NCI-H128 (cell line): ENCODE measurements around the gene BRPF3.

ENCODE experiments used
- DNase-seq: peaks from one replicate; lab custom pipeline; 2025; ENCODE audit not compliant: unreplicated experiment; lab: John Stamatoyannopoulos, UW

The BRPF3 gene

DNA sequence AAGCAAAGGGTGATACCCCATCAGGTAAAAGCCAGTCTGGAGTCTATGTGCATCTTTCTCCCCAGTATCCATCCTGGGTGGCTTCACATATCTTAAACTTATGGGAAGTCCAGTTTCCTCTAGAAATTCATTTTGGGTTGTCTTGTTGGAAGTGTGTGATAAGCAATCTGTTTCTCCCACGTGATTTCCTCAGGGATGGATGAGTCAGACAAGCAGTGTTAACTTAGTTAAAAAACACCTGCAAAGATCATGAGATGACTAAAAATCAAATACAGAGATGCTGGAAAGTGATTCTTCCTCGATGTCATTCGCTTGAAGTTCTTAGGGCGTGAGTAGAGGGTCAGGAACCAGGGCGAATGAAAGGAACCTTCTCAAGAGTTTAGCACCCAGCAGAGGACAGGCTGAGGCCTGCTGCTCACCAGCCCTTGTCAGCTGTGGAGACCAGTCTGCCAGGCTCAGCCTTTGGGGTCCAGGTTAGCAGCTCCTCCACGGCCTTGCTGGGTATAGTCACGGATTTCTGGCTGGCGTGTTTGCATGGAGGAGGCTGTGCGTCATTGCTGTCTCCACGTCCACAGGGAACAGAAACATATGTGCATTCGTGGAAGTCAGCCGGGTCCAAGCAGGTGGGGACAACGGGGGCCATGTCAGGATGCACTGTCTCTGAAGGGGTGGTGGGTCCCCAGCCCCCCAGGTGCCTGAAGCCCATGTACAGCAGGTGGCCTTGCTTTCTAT lies 70.5 kb downstream of the BRPF3 start:
- DNase-seq = no peak

DNA sequence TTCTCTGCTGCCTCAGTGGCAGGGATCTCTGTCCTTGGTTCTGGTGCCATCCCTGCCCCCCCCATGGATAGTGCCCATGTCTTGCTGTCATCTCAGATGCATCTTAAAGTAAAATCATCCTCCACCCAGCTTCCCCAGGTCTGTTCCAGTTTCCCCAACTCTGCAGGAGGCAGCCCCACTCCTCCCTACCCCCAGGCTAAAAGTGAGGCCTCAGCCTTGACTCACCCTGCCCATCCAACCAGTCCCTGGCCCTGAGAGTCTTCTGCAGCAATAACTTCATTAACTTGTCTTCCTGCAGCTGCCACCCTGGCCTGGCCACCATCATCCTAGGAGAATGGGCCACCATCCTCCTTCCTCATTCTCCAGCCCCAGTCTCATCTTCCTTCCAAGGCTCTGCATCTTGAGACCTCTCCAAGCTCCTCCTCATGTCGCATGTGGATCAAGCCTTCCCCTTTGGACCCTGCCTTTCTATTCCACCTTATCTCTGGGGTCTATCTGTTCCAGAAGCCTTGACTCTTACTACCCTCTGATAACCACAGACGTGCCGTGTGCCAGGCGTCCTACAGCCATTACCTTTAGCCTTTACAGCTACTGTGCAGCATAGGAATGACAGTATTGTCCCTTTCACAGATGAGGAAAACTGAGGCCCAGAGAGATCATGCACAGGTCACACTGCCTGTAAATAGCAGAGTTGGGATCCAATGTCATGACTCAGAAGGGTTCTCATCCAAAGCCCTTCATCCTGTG lies 71.4 kb downstream of the BRPF3 start:
- no peak for DNase-seq

DNA sequence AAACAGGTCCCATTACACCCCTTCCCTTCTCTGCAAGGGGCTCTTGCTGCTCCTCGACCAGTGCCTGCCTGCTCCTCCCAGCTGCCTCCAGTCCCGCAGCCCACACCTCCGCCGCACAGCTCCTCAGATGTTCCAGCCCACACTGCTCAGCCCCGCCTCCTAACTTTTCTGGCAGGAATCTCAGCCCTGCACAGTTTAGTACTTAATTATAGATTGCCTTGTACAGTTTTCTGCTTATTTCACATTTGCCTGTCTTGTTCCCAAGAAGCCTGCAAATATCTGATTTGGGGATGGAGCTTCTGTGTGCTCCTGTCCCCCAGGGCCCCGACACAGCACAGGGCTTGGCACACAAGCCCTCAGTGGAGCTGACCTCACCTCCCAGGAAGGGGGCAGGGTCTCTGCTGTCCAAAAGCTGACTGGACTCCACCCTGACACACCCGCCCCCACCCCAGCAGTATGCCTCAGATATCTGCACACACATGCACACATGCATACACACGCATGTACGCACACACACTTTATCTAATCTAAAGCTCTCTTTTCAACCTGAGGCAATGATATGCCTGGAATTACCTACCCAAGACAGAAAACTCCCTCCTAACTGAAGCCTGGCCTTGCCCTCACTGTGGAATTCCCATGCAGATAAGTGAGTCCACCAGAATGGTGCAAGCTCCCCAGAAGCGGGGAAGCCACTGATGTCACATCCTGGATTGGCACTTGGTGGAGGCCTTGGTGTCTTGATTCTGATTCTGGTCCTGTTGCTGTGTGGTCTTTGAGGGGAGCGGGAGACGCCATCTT lies 72.1 kb downstream of the BRPF3 start:
- DNase-seq = no peak

DNA sequence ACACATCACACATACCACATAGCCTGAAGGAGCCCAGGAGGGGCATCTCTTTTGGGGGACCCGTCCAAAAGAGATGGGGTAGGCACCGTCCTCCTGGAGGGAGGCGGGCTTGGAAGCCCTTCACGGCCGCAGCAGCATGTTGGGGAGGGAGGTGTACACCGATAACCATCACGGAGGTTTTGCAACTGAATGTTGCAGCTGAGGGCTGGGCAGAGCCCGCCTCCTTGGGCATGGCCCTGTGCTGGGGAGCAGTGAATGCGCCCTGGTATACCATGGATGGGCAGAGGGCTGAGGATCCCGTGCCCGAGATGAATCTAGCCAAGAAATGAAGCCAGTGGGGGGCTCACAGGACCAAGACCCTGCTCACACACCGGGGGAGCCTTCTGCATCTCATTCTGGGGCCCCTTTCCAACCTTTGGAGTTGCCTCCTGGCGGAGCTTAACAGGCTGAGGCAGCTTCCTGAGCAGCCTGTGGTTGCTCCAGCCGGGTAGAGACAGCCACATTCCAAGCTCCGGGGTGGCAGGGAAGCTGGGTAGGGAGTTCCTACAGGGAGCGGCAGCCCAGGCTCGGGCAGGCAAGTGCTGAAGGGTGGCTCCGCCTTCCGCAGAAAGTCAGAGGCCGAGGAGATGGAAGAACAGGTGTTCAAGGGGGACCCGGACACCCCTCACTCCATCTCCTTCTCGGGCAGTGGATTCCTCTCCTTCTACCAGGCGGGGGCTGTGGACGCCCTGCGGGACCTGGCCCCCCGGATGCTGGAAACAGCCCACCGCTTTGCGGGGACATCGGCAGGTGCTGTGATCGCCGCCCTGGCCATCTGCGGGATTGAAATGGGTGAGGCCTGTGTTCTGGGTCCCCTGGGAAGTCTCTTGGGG lies 73.5 kb downstream of the BRPF3 start, which contains the start of gene PNPLA1:
TSS of gene PNPLA1 (plus strand) at position 227 of the 872 bp plus-strand sequence. CDS start at position 627, 400 bp downstream.
- no peak for DNase-seq

DNA sequence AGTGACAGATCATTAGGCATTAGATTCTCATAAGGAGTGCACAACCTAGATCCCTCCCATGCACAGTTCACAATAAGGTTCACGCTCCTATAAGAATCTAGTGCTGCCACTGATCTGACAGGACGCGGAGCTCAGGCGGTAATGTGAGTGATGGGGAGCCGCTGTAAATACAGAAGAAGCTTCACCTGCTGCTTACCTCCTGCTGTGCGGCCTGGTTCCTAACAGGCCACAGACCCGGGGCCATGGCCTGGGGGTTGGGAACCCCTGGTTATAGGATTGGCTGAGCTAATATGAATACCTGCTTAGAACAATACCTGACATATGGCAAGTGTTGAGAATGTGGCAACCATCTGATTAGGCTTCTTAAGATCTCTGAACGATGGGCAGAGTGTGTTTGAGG lies 75.7 kb downstream of the BRPF3 start:
- DNase-seq = no peak

DNA sequence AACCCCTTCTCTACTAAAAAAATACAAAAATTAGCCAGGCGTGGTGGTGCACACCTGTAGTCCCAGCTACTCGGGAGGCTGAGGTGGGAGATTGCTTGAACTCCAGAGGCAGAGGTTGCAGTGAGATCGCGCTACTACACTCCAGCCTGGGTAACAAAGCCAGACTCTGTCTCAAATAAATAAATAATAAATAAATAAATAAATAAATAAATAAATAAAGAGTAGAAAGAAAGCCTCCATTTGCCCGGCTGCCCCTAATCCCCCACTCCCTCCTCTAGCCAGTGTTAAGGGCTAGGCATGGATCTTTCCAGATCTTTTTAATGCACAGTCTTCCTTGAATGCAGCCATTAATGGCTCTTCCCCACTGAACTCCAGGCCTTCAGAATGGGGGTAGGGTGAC lies 76.5 kb downstream of the BRPF3 start:
- DNase-seq = no peak

DNA sequence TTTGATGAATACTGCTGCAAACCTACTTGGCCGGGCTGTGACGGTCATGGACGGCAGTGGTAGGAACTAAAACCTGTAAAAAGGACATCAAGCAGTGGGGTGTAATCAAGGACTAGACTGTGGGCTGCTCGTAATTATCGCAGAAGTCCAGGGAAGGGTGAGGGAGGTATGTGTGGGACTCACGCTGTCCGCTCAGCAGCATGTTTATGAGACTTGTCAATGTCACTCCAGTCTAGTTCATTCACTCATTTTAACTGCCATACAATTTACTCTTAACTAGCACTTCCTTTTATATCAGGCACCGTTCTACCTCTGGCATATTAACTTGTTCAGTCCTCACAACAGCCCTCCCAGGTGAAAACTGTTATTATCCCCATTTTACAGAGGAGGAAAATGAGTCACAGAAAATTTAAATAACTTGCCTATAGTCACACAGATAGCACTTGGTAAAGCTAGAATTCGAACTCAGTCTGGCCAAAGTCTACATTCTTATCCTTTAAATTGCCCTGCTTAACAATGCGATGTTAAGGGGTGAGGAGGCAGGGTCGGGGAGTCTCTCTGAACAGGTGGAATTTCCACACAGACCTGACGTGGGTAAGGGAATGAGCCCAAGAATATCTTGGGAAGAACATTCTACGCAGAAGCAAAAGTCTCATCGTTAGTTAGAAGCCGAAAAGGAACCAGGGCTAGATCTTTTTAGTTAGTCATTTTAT lies 77.4 kb downstream of the BRPF3 start:
- DNase-seq = no peak

DNA sequence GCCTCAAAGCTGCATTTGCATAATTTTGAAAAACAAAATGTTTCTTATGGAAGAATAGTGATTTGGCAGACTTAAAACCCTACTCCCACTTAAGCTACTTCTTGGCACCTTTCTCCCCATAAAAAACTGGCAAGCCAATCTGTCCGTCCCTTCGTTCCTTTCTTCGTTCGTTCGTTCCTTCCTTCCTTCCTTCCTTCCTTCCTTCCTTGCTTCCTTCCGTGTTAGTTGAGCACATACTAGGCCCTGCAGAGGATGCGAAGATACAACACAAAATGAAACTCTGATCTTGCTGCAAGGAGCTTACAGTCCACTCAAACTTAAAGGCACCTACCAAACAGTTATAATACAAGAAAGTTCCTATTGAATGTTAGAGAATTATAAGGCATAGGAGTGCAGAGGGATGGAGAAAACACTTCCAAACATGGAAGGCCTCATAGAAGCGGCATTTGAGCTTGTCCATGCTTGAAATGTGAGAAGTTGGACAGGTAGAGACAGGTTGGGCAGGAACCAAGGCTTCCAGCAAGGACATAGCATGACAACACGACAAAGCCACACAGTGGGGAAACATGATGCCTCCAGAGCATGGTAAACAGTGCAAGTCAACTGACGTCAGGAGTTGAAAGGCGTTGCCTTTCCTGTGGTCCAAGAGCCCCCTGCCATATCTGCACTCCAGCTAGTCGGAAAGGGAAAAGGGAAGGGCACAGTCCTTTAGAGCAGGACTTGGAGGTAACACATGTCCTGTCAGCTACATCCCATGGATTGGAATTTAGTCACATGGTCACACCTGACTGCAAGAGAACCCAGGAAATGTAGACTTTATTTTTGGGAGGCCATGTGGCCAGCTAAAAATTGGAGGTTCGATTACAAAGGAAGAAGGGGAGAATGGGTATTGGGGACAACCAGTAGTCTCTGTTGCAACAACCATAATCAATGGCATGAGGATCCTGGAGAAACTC lies 80.3 kb downstream of the BRPF3 start:
- DNase-seq = no peak

DNA sequence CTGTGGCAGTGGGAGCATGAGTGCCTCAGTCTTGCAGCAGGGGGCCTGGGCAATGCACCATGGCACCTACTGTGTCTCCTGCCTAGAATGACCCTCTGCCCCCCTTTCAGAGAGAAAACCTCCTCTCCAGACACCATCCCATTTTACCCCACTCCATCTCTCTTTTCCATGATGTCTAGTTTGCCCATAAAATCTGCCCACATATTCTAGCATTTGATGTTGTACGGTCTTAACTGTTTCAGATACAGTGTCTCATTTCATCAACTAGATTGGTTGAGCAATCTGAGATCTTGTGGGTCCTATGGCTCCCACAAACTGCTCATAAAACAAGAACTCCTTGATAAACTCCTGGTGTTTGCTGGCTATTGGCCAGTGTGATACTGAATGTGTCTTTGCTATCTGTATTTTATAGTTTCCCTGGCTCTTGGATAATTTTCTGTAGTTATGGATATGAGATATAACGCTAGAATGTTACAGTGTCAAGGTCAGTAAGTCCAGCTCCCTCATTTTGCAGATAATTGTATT lies 81.5 kb downstream of the BRPF3 start:
- DNase-seq = no peak

DNA sequence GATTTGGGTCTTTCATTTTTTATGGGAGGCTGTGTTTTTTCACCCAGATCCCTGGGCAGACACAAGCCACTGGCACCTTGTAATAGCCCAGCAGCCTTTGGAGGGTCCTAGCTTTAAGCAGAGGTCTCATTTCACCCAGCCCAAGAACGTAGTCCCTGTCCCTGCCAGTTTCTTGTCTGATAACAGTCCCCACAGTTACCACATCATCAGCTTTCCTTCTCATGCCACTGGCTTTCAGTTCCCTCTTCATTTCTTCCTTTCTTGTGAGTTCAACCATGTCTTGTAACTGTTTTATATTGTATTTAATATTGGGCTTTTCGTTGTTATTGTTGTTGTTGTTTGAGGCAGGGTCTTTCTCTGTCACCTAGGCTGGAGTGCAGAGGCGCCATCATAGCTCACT lies 83.9 kb downstream of the BRPF3 start:
- no peak for DNase-seq

DNA sequence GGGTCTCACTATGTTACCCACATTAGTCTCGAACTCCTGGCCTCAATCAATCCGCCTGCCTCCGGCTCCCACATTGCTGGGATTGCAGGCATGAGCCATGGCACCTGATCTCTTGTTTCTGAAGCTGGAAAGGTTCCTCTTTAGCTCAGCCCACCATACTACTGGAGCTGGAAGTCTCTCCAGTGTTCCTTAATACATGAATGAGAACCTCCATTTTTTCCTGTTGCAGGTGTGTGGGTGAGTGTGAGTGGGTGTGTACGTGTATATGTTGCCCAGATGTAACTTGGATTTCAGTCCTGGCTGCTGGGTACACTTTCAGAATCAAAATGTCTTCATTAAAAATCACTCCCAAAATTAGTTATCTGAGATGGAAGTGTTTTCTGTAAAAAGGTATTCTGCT lies 84.4 kb downstream of the BRPF3 start:
- DNase-seq = no peak
